A549 treated with DMSO at 1 μM for 4 hours (cell line): ENCODE data around the gene PLA2G4C. TPM values are rescaled to one million over a fixed set of nuclear protein-coding genes. Genes with fewer than 3 reads are reported as not detected.

ENCODE experiments used
- total RNA-seq: library from RNA; stranded (reverse); fragments of 200-300 nt; extraction: Qiagen RNA extraction; gene quantifications from 5 replicates; pipeline ENCODE4 v1.2.3, GENCODE V29; 2022; ENCODE audit warnings: low read depth

PLA2G4C gene
- total RNA-seq: 9.6 to 14.9 TPM (median 12.7 TPM) in 5 replicates

GRCh38 chr19:48110350-48110966, at the start of gene PLA2G4C:
Gene PLA2G4C, minus strand, starts transcription at chr19:48110817. Its CDS starts 4,288 bp downstream, at chr19:48106529.

DNA sequence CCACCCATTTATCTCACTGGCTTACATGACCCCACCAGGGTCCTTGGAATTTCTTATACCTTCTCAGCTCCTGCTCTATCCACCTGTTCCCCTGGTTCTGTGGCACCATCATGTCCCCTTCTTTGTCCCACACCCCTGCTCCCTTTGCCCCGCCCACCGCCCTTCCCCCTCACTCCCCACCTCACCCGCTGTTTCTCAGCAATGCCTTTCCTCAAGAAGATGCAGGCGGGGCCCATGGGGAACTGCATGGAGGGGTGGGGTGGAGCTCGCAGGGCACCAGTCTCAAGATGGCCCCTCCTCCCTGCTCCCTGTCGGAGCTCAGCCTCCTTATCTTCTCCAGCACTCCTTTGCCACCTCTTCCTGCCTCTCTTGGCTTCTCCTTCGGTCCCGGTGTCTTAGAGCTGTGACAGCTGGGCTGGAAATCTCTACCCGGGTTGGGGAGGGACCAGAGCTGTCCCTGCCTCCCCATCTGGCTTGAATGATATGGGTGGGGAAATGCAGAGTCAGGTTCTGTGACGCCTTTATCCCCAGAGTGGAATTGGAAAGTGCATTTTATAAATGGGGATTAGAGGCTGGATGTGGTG, 66.8 kb downstream of the PLA2G4C start, which contains the start of gene CABP5:
Gene CABP5 (minus strand): TSS at position 405 of the 584 bp plus-strand sequence. CDS start 157 bp downstream, at position 248.

Other genes with a start within 250 kb of the PLA2G4C start
- not detected in 5 replicates for gene SULT2A1, start 224.5 kb downstream of the PLA2G4C start, total RNA-seq
- not detected in 5 replicates for gene BSPH1, start 118.6 kb downstream of the PLA2G4C start, total RNA-seq
- 0.10 TPM in 1 of 5 replicates, not detected in the others for gene ELSPBP1, start 116.2 kb downstream of the PLA2G4C start, total RNA-seq
- not detected in 5 replicates for gene CABP5, start 66.7 kb downstream of the PLA2G4C start, total RNA-seq
- gene LIG1, start 59.5 kb upstream of the PLA2G4C start, total RNA-seq: 63.2 to 69.6 TPM (median 65.3 TPM) in 5 replicates
- gene ZSWIM9, start 59.9 kb upstream of the PLA2G4C start, total RNA-seq: 6.5 to 7.7 TPM (median 6.7 TPM) in 5 replicates
- 13.2 to 21.9 TPM (median 19.7 TPM) in 5 replicates for gene CARD8, start 145.1 kb upstream of the PLA2G4C start, total RNA-seq
- 5.3 to 5.7 TPM (median 5.4 TPM) in 5 replicates for gene ZNF114, start 159.3 kb upstream of the PLA2G4C start, total RNA-seq
- 427 to 500 TPM (median 469 TPM) in 5 replicates for gene EMP3, start 214.7 kb upstream of the PLA2G4C start, total RNA-seq